NCI-H526 (cell line): Measurements from ENCODE around the gene DUSP19.

ENCODE experiments used
- DNase-seq, 2 experiments: peaks; one replicate each; lab custom pipeline; 2025; lab: John Stamatoyannopoulos, UW

DUSP19 gene

DNA sequence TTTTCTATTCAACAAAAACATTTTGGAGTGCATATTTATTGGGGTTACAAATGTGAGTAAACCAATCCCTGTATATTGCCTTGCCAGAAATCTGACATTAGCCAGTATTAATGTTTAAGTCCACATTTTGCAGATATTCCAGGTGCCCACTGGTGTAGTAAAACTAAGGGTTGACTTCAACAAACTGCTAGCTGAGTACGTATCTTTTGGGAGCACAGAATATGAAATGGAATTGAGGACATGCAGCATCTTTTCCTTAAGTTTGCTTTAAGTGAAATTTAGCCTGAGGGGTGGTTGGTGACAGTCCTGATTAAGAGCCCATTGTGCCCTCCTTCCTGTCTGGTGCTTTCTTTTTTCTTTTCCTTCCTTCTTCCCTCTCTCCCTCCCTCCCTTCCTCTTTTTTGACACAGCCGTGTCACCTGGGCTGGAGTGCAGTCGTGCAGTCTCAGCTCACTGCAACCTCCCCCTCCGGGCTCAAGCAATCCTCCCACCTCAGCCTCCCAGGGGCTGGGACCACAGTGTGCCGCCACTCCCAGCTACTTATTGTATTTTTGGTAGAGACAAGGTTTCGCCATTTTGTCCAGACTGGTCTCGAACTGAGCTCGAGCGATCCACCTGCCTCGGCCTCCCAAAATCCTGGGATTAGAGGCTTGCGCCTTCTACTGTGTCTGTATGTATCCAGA lies 47.3 kb downstream of the DUSP19 start:
- DNase-seq: peak in 1 of 2 experiments; percentile 4

DNA sequence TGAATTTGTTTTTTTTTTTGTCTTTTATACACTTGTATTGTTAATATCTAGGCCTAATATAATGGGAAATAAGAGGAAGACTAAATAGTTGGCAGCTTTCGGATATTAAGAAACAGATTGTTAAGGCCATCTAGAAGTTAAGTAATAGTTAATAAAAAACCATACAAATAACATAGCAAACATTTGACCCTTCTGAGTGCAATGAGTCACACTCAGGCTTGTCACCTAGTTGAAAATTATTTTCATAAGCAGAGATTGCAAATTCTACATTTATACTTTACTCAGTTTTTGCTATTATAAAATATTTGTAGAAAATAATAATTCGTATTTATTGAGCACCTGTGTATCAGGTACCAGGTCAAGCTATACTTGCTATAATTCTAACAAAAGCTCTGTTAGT lies 48.1 kb downstream of the DUSP19 start:
- DNase-seq: no peak

DNA sequence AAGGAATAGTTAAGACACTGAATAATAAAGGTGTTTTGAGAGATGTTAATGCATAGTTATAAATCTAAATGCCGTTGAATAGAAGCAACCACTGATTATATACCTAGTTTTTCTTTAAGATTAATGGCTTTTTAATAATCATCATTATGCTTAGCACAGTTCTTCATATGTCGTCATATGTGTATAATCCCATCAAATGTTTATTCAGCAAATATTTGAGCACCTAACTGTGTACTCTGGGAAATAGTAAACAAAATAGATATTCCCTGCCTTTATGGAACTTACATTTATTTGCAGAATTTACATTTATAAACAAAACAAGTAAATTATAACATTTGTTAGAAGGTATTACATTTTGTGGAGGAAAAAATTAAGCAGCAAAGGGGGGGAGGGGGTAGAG lies 55.5 kb downstream of the DUSP19 start:
- DNase-seq: no peak

DNA sequence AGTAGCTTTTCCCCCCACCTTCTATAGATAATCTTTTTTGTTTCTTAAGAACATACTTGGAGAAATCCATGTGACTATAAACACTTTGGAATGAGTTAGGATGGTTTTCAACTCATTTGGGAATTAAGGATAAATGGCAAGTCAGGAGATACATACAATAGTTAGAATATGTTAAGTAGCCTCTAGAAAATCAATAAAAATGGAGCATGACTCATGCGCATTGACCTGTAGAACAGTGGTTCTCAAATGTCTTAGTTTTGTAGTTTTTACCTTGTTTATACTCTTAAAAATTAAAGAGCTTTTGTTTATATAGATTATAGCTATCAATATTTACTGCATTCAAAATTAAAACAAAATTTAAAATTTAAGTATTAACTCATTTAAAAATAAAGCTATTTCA lies 70.4 kb downstream of the DUSP19 start:
- no peak for DNase-seq

DNA sequence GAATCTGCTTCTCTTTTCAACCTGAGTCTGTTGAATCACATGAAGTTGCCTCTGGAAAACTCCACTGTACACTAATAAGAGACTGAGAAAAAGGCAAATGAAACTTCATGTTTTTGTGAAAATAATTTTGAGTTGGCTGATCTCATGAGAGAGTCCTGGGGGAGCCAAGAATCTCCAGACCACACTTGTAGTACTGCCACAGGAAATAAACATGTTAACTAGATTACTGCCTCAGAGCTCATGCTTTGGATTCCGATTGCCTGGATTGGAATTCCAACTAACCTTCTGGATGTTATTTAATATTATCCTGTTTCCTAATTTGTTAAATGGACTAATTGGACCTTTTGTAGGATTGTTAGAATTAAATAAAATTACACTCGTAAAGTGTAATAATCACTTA lies 70.9 kb downstream of the DUSP19 start:
- DNase-seq: no peak
